Astrocyte of the spinal cord (primary cell): Measurements from ENCODE around the gene HPS4.

Source experiments
- DNase-seq: peaks from one replicate; pipeline ENCODE4 v3.0.0; 2011; ENCODE audit warnings: low read depth, low spot score
- H3K4me3 ChIP-seq: 2 replicates; pipeline ENCODE4 v1.5.1; 2011; ENCODE audit warnings: low read depth, mild to moderate bottlenecking, low read length, moderate library complexity
- CTCF ChIP-seq: IDR thresholded peaks from 2 replicates; pipeline ENCODE4 v1.5.1; 2012; ENCODE audit warnings: low read depth, mild to moderate bottlenecking, low read length, inconsistent platforms
- in situ Hi-C: cut with HindIII; loops from 2 replicates; pipeline ENCODE4 v1.10.0; 2017; ENCODE audit warnings: low sequenced_read_pairs

The HPS4 gene

GRCh38 chr22:26524870-26525269 lies 41.3 kb upstream of the HPS4 start:
- H3K4me3 ChIP-seq = no peak overlapping the region
- no peak for DNase-seq
- TF ChIP-seq CTCF = no peak
- in situ Hi-C loops = no loop called here

- no peak for DNase-seq
- H3K4me3 ChIP-seq = no peak overlapping the region
- no peak for TF ChIP-seq CTCF
- in situ Hi-C loops = no loop called here
Measured at GRCh38 chr22:26522592-26522991, 39.0 kb upstream of the HPS4 start.

- no peak overlapping the region for H3K4me3 ChIP-seq
- no peak for TF ChIP-seq CTCF
- in situ Hi-C loops = no loop called here
- no peak for DNase-seq
Measured at GRCh38 chr22:26522012-26522411, 38.4 kb upstream of the HPS4 start.

- in situ Hi-C loops = no loop called here
- no peak overlapping the region for H3K4me3 ChIP-seq
- no peak for TF ChIP-seq CTCF
- DNase-seq = no peak
Measured at GRCh38 chr22:26517429-26517828, 33.8 kb upstream of the HPS4 start.

- no peak overlapping the region for H3K4me3 ChIP-seq
- no peak for TF ChIP-seq CTCF
- DNase-seq = no peak
- in situ Hi-C loops = no loop called here
Measured at GRCh38 chr22:26516503-26516902, 32.9 kb upstream of the HPS4 start.

GRCh38 chr22:26515931-26516330 lies 32.3 kb upstream of the HPS4 start:
- in situ Hi-C loops = no loop called here
- no peak for DNase-seq
- no peak for TF ChIP-seq CTCF
- H3K4me3 ChIP-seq = no peak overlapping the region

- in situ Hi-C loops = no loop called here
- no peak for DNase-seq
- no peak overlapping the region for H3K4me3 ChIP-seq
- no peak for TF ChIP-seq CTCF
Measured at GRCh38 chr22:26514419-26515161, 31.0 kb upstream of the HPS4 start.
